ENCODE data around the gene TSEN54. TPM values are rescaled to one million over a fixed set of nuclear protein-coding genes. Genes with fewer than 3 reads are reported as not detected.

Gene TSEN54
- total RNA-seq, 1 donor from 2014 or later = 92.7 TPM

GRCh38 chr17:75551266-75551665 is 34.9 kb downstream of the TSEN54 start:
- Histone ChIP-seq H3K4me1 (no peaks in the 10 kb centered on the region), H3K27me3 (no peaks in the 10 kb centered on the region), H3K27ac (no peak overlapping the region), H3K4me3 (no peak overlapping the region), H3K9me3 (no peaks in the 10 kb centered on the region), H3K36me3 (no peaks in the 10 kb centered on the region)
- DNase-seq (ENCODE audit: low spot score in 2 of 2) = no peak
- intact Hi-C loops (cut with DNase I) = no loop called here
- no peak for TF ChIP-seq CTCF (IDR thresholded peaks at IDR 0.05)

GRCh38 chr17:75552425-75553294 is 36.3 kb downstream of the TSEN54 start:
- Histone ChIP-seq H3K27me3 (no peaks in the 10 kb centered on the region), H3K4me1 (peaks cover 0 to 2% of the 10 kb centered on the region in 2 donors), H3K9me3 (no peaks in the 10 kb centered on the region), H3K27ac (no peak overlapping the region), H3K4me3 (no peak overlapping the region), H3K36me3 (no peaks in the 10 kb centered on the region)
- DNase-seq (ENCODE audit: low spot score in 2 of 2) = no peak
- intact Hi-C loops (cut with DNase I) = no loop called here
- no peak for TF ChIP-seq CTCF (IDR thresholded peaks at IDR 0.05)

- Histone ChIP-seq H3K9me3 (no peaks in the 10 kb centered on the region), H3K27me3 (no peaks in the 10 kb centered on the region), H3K4me3 (no peak overlapping the region), H3K4me1 (peaks cover 0 to 2% of the 10 kb centered on the region in 2 donors), H3K36me3 (no peaks in the 10 kb centered on the region), H3K27ac (no peak overlapping the region)
- intact Hi-C loops (cut with DNase I) = no loop called here
- no peak for DNase-seq (ENCODE audit: low spot score in 2 of 2)
- TF ChIP-seq CTCF (IDR thresholded peaks at IDR 0.05) = no peak
Observed at GRCh38 chr17:75553295-75554110, 37.2 kb downstream of the TSEN54 start.

- H3K9me3 ChIP-seq = no peaks in the 10 kb centered on the region
- intact Hi-C loops (cut with DNase I) = no loop called here
- H3K4me1 ChIP-seq = peaks cover 0 to 2% of the 10 kb centered on the region in 2 donors
- H3K27me3 ChIP-seq = no peaks in the 10 kb centered on the region
- no peak overlapping the region for H3K4me3 ChIP-seq
- TF ChIP-seq CTCF (IDR thresholded peaks at IDR 0.05) = no peak
- H3K36me3 ChIP-seq = no peaks in the 10 kb centered on the region
- no peak overlapping the region for H3K27ac ChIP-seq
- DNase-seq (ENCODE audit: low spot score in 2 of 2) = no peak
Observed at GRCh38 chr17:75555679-75556153, 39.4 kb downstream of the TSEN54 start.

- Histone ChIP-seq H3K9me3 (no peaks in the 10 kb centered on the region), H3K27me3 (no peaks in the 10 kb centered on the region), H3K4me3 (no peak overlapping the region), H3K36me3 (no peaks in the 10 kb centered on the region), H3K27ac (no peak overlapping the region), H3K4me1 (peaks cover 0 to 2% of the 10 kb centered on the region in 2 donors)
- no peak for DNase-seq (ENCODE audit: low spot score in 2 of 2)
- intact Hi-C loops (cut with DNase I) = no loop called here
- TF ChIP-seq CTCF (IDR thresholded peaks at IDR 0.05) = no peak
Observed at GRCh38 chr17:75557075-75557851, 40.9 kb downstream of the TSEN54 start.

Data from ascending aorta (tissue), 2 donors.